Hypothalamus (tissue), 51 donors: ENCODE data around the gene ASCC3.

ENCODE experiments used
- DNase-seq, 51 donors: peaks; one replicate each; lab custom pipeline; 2025; lab: John Stamatoyannopoulos, UW

The ASCC3 gene, protein sequence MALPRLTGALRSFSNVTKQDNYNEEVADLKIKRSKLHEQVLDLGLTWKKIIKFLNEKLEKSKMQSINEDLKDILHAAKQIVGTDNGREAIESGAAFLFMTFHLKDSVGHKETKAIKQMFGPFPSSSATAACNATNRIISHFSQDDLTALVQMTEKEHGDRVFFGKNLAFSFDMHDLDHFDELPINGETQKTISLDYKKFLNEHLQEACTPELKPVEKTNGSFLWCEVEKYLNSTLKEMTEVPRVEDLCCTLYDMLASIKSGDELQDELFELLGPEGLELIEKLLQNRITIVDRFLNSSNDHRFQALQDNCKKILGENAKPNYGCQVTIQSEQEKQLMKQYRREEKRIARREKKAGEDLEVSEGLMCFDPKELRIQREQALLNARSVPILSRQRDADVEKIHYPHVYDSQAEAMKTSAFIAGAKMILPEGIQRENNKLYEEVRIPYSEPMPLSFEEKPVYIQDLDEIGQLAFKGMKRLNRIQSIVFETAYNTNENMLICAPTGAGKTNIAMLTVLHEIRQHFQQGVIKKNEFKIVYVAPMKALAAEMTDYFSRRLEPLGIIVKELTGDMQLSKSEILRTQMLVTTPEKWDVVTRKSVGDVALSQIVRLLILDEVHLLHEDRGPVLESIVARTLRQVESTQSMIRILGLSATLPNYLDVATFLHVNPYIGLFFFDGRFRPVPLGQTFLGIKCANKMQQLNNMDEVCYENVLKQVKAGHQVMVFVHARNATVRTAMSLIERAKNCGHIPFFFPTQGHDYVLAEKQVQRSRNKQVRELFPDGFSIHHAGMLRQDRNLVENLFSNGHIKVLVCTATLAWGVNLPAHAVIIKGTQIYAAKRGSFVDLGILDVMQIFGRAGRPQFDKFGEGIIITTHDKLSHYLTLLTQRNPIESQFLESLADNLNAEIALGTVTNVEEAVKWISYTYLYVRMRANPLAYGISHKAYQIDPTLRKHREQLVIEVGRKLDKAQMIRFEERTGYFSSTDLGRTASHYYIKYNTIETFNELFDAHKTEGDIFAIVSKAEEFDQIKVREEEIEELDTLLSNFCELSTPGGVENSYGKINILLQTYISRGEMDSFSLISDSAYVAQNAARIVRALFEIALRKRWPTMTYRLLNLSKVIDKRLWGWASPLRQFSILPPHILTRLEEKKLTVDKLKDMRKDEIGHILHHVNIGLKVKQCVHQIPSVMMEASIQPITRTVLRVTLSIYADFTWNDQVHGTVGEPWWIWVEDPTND (N-terminal part only)

DNA sequence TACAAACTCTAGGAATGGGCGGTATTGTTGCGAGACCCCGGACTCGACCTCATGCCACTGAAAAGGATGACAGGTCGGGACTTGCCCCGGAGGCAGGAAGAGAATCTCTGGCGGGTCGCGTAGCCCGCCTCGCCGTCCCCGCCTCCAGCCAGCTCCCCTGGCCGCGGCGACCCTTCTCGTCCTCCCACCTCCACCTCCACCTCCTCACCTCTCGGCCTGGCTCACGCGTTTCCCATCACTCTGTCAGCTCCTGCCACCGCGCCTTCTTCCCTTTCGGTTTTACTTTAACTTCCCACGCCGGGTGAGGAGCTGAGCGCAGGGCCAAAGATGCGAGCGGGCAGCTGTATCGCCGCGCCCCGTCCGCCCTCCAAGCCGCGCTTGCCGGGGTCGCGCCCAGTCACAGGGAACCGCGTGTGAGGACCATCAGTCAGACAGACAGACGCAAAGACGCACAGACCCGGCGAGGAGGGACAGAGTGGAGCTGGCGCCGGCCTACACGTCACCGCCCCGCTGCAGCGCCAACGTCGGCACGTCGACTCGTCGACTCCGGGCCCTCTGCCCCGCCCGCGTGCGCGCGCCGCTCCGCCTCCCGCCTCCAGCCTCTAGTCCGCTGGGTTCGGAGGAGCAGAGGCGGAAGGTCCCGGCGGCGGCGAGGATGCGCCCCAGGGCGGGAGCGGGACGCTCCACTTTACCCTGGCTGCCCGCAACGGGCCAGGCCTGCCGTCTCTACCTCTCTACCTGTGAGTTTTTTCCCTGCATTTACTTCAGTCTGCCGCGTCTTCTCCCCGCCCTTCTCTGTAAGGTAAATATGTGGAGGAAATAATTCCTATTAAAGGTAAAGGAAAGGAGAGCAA, at the start of gene ASCC3:
TSS of gene ASCC3 (minus strand) at position 477 of the 854 bp plus-strand sequence. CDS start 13,332 bp downstream, outside the sequence.
- peak; percentile 14 to 94 (median 82) for DNase-seq

DNA sequence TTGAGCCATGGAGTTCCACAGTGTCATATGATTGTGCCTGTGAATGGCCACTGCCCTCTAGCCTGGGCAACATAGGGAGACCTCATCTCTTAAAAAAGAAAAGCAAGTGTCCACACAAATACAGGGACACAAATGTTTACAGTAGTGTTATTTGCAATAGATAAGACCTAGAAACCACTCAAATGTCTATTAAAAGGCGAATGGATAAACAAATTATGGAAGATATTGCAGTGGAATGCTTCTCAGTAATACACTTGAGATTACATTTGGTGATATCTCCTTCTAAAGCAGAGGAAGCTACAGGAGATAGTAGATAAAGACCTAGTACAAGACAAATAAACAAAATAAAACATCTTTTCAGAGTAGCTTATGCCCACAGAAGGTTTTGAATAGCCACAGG, 44.6 kb upstream of the ASCC3 start:
- DNase-seq: no peak

DNA sequence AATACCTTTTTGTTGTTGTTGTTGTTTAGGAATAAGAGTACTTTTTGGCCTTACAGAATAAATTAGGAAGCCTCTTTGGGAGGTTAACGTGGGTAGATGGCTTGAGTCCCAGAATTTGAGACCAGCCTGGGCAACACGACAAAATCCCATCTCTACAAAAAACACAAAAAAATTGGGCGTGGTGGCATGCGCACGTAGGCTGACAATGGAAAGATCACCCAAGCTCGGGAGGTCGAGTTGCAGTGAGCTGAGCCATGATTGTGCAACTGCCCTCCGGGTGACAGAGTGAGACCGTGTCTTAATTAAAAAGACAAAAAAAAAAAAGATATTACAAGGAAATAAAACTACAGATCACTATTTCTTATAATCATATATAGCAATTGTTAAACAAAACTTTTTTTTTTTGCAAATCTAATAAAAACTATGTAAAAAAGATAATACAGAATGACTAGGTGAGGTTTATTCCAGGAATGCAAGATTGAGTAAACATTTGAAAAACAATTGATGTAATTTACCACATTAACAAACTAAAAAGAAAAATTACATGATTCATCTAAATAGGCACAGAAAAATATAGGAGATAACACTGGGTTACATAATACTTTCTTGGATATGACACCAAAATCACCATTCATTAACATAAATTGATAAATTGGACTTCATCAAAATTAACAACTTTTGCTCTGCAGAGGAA, 43.6 kb upstream of the ASCC3 start:
- no peak for DNase-seq

DNA sequence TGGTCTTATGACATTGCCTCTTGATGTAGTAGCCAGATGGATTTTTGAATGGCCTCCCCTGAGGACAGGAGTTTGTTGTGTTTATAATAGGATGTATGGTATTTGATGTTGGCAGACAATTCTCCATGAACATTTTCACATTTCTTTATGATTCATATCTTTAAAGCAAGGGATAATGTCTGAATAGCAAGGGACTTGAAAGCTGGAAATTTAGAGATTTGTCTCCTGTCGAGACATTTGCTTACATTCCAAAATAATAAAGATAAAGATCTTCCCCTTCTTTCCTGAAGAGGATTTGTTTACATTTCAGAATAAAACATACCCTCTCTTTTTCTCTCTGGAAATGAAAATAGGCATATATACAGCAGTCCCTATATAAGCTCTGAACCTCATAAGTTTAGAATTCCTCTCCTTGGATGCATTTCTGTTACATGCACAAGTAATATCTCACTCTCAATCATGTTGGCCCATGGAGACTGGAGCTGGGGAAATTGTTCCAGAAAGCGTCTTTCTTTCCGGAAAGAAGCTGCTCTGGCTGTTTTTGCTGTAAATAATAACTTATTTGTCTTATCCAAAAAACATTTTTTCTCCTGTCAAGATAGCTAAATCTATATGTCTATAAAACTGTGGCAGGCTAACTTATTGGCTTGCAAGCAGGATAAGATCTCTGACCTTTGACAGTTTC, 42.5 kb upstream of the ASCC3 start:
- DNase-seq: no peak

DNA sequence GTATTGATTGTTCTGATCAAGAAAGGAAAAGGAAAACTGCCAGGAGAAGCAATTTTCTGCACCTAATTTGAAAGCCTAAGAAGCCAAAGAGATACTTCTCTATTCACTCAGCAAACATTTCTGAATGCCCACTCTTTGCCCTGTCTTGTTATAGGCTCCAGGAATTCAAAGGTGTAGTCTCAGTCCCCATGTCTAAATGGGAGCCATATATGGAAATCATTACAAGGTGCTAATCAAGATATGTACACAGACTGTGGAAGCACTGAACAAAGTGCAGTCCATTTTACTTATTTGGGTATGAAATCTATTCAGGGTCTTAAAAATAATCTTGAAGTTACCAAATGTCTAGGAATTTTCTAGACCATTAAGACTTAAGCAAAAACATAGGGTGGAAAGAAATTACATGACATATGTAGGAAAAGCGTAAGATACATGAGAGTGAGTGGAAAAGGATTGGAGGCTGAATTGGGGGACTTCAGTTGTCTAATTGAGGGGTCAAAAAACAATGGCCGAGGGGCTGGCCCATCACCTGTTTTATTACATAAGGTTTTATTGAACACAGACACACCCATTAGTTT, 39.0 kb upstream of the ASCC3 start:
- no peak for DNase-seq

DNA sequence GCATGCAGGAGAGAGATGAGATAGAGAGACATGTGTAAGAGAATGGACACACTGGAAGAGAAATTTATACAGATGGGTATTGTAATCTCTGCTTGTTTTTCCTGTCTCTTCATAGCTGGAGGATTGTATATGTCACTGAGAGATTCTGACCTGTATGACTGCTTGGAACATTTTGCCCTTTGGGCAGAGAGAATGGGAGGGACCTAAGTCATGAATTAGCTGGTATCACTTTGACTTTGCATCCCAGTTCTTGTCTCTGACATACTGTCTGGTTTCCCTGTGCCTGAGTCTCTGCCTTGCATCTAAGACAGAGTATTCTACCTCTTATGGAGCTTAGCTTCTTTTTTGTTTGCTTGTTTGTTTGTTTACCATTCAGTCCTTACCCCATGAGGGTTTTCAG, 37.0 kb upstream of the ASCC3 start:
- no peak for DNase-seq

DNA sequence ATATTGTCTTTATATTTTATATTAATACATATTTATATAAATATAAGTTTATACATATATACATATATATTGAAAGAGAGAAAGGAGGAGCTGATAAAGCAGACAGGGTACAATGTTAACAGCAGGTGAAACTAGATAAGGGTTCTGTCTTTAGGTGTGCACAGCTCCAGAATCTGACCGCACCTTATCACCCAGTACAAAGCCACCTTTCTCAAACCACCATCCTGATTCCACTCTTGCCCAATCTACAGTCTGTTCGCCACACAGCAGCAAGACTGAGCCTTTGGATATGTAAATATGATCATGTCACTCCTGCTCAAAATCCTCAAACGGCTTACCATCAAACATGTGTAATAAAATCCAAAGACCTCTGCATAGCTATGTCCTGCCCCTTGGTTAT, 34.7 kb upstream of the ASCC3 start:
- DNase-seq: no peak

DNA sequence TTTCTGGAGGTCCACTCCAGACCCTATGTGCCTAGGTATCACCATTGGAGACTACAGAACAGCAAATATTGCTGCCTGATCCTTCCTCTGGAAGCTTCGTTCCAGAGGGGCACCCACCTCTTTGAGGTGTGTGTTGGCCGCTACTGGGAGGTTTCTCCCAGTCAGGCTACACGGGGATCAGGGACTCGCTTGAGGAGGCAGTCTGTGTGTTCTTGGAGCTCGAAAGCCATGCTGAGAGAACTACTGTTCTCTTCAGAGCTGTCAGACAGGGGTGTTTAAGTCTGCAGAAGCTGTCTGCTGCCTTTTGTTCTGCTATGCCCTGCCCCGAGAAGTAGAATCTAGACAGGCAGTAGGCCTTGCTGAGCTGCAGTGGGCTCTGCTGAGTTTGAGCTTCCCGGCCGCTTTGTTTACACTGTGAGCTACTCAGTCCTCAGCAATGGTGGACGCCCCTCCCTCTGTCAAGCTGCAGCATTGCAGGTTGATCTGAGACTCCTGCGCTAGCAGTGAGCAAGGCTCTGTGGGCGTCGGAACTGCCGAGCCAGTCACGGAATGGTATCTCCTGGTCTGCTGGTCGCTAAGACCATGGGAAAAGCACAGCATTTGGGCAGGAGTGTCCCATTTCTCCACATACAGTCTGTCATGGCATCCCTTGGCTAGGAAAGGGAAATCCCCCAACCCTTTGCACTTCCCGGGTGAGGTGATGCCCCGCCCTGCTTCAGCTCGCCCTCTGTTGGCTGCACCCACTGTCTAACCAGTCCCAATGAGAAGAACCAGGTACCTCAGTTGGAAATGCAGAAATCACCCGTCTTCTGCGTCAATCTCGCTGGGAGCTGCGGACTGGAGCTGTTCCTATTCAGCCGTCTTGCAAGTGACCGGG, 32.5 kb upstream of the ASCC3 start:
- no peak for DNase-seq

DNA sequence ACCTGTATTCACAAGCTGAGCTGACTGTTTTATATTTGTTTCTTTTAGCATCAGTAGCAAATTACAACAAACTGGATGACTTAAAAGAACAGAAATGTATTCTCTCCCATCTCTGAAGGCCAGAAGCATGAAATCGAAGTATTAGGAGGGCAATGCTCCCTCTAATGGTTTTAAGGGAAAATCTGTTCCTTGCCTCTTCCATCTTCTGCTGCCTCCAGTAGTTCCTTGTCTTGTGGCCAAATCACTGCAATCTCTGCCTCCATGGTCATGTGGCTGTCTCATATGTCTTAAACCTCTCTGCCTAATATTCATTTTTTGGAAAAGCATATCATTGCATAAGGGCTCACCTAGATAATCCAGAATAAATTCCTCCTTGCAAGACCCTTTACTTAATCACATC, 25.2 kb upstream of the ASCC3 start:
- no peak for DNase-seq

DNA sequence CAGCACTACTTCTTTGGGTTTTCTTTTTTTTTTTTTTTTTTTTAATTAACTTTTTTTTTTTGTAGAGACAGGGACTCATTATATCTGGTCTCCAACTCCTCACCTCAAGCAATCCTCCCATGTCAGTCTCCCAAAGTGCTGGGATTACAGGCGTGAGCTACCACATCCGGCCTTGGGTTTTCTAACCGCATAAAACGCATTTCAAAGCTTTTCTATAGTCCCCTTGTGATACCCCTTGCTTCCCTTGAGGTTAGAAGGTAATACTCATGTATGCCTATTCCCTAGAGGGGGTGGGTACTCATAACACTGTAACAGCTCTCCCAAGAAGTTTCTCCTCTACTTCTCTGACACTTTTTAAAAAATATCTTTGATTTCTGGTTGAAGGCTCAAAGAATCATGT, 23.9 kb upstream of the ASCC3 start:
- DNase-seq: no peak

DNA sequence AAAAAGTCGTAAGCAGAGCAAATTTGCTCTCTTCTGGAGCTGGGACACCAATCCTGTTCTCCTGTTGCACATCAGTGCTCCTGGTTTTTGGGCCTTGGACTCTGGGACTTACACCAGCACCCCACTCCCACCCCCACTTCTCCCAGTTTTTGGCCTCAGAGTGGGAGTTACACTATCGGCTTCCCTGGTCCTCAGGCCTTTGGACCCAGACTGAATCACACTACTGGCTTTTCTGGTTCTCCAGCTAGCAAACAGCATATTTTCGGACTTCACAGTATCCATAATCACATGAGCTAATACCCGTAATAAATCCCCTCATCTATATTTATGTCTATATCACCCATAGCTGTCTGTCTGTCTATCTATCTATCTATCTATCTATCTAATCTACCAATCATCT, 23.2 kb upstream of the ASCC3 start:
- DNase-seq: no peak

DNA sequence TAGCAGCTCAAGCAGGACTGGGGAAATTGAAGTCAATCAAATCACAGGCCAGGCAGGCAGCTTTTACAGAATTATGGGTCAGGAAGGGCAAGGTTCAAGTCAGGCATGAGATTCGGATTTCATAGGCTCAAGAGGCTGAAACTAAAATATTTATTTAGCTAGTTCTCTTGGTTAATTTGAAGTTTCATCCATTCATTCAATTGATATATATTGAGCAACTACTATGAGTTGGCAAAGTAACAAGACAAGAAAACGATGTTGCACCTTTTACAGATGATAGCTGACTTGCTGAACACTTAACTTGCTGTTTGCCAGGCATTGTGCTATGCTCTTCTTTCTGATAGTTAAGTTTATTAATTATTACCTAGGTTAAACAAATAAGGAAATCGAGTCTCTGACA, 20.5 kb upstream of the ASCC3 start:
- DNase-seq: no peak

DNA sequence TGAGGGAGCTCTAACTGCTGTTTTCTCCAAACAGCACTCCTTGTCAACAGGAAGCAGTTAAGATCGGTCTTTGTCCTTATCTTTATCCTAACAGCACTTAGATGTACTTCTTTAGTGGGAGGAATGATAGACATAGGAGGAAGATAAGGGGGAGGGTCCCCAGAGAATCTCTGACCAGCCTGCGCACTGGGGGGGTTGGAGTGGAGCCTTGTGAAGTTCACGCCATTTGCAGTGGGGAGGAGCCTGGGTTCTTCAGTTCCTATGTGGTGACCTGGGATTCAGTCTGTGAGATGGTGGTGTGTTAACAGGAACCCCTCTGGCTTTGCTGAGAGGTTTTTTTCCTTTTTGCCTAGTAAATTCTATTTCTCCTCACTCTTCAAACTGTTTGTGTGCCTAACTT, 18.1 kb upstream of the ASCC3 start:
- DNase-seq: no peak

DNA sequence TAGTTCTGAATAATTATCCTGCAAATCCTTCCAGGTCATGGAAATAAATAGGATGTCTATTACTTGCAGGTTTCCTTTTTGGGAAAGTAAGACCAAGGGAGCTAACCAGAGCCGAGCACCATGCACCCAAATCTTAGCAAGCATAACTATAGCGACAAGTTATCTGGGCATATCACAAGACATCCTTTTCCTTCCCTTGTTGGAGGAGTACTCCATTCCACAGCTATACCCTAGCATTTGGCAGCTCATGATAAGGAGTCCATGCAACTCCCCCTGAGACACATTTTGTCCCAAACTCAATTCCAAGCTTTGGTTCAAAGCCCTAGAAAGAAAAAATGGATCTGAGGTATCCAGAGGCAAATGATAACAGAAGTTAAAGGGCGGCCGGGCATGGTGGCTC, 16.5 kb upstream of the ASCC3 start:
- DNase-seq: no peak

DNA sequence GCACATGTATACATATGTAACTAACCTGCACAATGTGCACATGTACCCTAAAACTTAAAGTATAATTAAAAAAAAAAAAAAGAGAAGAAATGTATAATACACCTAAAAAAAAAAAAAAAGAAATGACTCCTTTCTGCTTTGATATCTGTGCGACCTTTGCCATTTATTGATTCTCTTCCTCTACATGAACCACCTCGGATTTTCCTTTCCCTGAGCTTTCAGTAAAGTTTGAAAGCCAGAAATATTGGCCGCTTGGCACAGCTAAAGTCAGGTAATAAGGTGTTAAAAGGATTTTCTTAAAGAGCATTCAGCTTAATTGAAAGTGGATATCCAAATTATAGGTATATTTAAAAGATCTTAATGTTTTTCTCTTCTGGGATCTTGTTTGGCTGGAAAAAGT, 12.6 kb upstream of the ASCC3 start:
- DNase-seq: no peak

DNA sequence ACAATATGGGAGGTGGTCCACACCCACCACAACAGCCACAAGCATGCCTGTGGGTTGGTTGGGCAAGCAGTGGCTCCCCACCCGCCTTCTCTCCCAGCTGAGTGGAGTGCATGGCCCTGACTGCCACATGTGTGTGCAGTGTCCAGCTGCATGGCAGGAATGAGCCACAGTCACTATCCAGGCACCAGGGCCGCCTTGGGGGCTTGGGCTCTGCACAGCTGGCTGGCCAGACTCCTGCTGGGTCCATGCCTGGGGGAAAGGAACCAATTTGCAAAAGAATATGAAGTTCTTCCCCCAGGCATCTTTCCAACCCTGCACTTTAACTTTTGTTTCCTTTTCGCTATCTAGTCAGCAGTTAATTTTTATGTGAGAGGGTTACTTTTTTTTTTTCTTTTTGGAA, 11.6 kb upstream of the ASCC3 start:
- DNase-seq: no peak

DNA sequence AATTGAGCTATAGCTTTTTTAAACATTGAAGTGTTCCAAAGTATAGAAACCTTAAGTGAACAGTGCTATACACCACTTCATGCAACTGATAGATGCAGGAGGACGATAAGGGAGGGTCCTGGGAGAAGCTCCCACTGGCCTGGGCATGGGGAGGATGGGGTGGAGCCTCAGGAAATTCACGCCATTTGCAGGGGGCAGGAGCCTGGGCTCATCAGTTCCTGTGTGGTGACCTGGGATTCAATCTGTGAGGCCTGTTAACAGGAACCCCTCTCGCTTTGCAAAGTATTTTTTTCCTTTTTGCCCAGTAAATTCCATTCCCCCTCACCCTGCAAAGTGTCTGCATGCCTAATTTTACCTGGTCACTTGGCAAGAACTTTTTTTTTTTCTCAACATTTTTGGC, 11.0 kb upstream of the ASCC3 start:
- DNase-seq: no peak

DNA sequence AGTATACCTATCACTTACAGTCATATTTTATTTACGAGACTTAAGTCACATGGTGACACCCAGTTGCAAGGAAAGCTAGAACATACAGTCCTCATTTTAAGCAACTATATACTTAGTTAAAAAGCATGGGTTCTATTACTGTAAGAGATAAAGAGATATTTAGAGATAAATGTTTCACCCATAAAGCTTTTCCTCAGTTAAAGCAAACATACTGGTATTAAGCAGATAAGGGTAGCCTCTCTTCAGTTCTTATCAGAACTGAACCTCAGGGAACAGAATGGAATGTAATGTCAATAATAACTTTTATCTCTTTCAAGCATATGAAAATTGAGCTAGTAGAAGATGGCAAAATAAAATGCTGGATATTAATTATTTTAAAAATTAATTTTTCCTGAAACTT, 9.9 kb upstream of the ASCC3 start:
- DNase-seq: no peak
